SH-SY5Y (cell line): Measurements from ENCODE around the gene FEZF1.

Source experiments
- GATA2 ChIP-seq: IDR thresholded peaks from 2 replicates; pipeline ENCODE4 v1.6.1; 2011; ENCODE audit warnings: mild to moderate bottlenecking, low read depth, low read length
- GATA3 ChIP-seq: IDR thresholded peaks from 2 replicates; pipeline ENCODE4 v1.6.1; 2011; ENCODE audit warnings: low read depth, mild to moderate bottlenecking, low read length, moderate library complexity

FEZF1 gene

DNA sequence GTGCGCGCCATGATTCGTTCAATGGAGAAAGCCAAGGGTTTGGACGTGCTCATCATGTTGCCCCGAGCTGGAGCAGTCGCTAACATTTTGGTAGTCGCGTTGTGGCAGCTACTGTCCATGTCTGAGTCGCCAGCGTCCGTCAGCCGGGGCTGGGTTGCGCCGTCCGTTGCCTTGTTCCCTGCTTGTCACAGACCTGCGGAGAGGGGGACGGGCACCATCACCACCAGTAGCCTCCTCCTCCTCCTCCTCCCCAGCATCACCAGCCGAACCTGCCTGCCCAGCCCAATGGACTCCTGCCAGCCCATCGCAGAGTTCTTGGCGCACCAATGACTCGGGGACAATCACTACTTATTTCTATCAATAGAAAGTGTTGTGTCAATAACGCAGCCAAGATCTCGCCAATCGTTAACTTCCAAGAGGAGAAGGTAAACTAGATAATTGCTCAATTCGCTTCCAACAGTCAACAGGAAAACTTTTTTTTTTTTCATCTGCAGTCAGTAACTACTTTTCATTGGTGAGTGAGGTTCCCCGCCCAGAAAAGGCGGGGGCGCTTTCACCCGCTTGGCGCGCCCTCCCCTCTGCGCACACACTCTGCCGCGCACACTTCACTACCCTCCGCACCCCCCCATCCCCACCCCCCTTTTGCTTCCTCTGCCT, at the start of gene FEZF1:
Gene FEZF1, minus strand, starts transcription at position 432 of the 657 bp plus-strand sequence. Its CDS starts 313 bp downstream, at position 119.
- TF ChIP-seq GATA2 (no peak), GATA3 (no peak)

DNA sequence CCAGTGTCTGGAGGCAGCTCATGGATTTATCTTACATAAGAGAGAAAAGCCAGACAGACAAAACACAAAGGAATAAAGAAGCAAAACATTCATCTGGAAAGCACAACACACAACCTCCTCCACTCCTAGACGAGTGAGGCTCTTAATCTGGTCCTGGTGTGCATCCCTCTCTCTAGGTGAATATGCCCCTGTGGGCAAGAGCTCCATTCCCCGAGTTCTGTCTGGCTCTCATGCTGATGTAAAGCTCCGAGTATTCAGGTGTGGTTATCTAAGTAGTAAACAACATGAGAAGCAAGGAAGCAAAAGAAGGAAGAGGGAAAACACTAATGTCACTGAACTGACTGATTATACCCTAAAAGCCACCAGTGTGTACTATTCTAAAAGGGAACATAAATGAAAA, 47.9 kb upstream of the FEZF1 start:
- no peak for TF ChIP-seq GATA2
- no peak for TF ChIP-seq GATA3

DNA sequence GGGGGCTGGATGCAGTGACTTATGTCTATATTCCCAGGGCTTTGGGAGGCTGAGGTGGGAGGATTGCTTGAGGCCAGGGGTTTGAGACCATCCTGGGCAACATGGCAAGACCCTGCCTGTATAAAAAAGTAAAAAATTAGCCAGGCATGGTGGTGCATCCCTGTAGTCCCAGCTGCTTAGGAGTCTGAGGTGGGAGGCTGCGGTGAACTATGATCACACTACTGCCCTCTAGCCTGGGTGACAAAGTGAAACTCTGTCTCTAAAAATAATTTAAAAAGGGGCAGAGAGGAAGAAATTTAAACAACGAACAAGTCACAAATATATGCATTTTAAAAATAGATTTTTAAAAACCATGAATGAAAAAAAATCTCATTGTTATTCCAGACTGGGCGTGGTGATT, 46.2 kb upstream of the FEZF1 start:
- TF ChIP-seq GATA3 = no peak
- TF ChIP-seq GATA2 = no peak

DNA sequence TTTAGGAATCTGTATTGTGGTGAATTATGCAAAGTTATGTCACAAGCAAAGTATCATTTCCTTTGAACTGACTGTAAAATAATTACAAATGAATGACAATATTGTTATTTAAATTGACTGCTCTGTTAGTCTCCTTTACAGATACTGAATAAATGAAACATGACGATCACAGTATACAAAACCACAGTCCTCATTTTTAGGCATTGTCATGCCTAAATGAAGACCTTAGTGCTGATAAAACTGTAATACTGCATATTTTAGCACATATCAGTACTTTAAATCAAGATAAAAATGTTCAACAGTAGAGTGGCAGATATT, 39.7 kb upstream of the FEZF1 start:
- no peak for TF ChIP-seq GATA2
- no peak for TF ChIP-seq GATA3

DNA sequence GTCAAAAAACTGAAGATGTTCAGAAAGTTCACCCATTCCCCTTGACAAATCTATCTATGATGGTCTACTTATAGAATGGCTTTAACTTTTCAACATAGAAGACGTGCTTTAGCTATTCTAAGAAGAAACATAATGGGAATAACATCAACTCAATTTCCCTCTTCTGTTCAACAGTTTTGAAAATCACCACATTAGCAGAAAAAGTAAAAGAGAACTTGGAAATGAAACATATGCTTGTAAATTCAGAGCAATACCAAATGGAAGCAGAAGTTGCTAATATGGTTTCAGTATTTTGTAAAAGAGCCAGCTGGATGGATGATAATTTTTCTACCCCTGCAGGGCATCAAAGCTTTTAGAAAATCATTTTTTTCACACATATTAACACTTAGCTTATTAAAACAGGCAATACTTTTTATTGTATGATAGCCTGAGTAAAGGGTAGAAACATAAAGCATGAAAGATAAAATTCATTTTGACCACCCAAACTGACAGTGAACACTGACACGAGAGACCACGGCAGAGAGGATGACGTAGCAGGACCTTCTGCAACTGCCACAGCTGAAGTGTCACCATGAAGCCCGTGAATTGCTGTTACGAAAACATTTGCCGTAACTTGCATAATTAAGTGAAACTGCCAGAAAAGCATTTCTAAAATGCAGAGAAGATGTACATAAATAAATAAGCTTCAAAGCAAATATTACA, 39.2 kb upstream of the FEZF1 start:
- TF ChIP-seq GATA3 (no peak), GATA2 (no peak)

DNA sequence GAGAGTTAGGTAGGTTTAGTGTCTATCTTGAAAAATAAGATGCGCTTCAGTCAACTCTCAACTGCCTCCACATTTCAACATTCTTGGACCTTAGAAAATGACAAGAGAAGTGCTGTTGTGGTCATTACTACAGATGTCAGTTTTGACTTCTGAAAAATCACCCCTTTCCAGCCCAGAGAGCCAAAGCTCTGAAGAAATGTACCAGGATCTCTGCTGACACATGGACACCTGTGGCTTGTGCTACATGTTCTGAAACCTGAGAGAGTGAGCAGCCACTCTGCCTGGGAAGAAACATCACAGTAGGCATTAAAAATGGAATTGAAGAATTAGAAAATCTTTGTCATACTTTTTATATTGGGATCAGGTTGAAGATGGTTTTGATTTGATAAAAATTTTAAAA, 35.9 kb upstream of the FEZF1 start:
- TF ChIP-seq GATA3 (no peak), GATA2 (no peak)

DNA sequence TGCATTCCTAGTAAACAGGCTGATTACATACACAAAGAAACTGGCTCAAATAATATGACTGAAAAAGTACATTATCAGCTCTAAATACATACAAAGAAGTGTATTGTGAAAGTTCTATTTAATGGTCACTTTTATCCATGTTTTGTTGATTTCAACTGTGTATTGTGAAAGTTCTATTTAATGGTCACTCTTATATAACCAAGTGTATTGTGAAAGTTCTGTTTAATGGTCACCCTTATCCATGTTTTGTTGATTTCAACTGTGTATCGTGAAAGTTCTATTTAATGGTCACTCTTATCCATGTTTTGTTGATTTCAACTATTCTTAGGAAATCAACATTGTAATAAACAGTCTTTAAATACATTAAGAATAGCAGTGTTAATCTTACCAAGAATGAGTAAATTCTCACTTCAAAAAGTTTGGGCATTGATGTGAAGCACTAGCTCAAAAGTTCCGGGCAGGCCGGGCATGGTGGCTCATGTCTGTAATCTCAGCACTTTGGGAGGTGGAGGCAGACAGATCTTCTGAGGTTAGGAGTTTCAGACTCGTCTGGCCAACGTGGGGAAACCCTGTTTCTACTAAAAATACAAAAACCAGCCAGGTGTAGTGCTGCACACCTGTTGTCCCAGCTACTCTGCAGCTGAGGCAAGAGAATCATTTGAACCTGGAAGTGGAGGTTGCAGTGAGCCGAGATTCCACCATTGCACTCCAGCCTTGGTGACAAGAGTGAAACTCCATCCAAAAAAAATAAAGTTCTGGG, 34.8 kb upstream of the FEZF1 start:
- no peak for TF ChIP-seq GATA3
- TF ChIP-seq GATA2 = no peak

DNA sequence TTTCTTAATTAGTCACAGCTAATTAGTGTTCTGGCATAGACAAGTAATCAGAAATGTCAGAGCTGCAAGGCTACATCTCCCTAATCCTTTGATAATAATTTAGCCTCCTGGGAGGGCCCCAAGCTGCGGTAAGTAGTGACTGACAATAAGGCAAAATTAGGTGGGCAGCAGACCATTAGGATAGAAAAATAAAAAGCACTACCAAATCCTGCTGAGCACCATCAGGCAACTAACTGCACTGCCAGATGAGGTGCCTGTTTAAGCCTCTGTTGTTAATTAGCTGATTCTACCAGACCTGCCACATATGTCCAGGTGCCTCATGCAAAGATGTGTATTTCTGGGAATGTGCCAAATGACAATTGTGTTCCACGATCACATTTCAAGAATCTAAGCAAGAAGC, 32.5 kb upstream of the FEZF1 start:
- no peak for TF ChIP-seq GATA2
- TF ChIP-seq GATA3 = no peak

DNA sequence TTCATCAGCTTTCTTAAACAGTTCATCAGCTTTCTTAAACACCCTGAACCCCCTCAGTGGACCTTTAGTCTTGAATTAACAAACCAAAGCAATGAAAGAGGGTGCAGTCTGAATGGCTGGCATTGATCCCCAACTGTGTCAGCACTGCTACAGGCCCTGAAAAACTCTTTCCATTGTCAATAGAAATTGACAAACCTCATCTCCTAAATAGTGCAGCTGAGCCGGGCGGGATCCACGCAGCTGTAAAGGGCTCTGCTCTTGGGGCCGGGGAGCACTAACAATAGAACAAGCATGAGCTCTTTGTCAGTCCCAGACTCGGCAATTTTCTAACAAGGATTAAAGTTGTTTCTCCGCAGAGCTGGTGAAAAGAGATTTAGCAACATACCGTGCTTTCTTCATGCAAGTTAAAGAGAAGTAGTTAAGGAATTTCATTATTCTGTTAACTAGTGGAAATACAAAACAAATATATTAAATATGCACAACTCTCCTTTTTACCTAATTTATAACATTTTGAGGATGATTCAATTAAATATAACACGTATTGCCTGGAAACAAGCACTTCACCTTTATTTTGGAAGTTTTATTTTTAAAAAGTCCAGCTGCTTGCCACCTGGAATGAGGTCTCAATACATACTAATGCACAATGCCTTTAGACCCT, 24.7 kb upstream of the FEZF1 start:
- TF ChIP-seq GATA3 (no peak), GATA2 (no peak)

DNA sequence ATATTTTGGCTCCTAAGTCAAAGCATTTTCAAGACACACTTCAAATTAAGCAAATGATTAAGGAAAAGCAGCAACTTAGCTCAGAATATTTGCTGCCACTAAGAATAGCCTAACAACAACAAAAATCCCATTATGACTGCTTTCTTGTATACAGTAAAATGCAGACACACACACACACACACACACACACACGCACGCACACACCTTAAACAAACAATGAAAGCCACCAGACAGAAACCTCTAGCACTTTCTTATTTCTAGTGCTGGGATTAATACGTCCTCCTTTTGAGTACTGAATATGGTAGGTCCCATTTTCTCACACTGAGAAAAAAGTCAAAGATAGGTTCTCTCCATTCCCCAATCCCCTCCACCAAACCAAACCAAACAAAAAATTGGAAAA, 23.4 kb upstream of the FEZF1 start:
- no peak for TF ChIP-seq GATA2
- no peak for TF ChIP-seq GATA3

DNA sequence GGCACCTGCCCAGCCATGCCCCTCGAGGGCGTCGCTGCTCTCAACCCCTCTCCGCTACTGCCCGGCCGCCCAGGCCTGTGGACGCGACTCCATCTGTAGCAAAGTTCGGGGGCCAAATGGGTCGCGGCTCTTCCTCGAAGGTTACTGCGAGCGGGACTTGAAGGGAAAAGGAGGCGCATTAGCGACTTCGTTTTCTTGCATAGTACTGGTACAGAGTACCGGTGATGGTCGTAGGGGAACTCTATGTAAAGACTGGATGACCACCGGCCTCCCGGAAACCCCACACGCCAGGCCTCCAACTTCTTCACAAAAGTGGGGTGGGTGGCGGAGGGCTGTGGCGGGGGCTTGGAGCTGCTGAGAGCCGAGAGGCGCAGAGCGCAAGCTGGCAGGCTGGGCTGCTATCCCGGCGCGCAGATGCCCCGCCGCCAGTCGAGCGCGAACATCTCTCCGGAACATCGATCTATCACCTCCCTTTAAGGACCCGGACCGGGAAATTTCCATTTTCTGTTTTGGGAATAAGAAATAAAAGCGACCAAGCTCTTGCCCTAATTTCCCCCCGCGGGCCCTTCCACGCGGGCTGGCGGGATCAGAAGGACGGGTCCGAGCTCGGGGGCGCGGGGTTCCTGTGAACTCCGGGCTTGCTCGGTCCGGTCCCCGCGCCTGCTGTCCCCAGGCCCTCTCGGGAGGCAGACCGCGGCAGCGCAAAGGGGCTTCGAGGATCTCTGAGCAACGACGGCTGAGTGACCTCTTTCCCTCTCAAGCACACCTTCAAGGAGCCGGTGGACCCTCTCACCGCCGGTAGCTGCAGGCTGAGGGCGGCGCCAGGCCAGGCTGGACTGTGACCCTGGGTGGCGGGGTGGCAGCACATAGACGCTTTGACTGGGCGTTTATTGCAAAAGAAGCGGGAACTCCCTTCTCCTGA, 12.2 kb upstream of the FEZF1 start:
- TF ChIP-seq GATA2 (no peak), GATA3 (no peak)

DNA sequence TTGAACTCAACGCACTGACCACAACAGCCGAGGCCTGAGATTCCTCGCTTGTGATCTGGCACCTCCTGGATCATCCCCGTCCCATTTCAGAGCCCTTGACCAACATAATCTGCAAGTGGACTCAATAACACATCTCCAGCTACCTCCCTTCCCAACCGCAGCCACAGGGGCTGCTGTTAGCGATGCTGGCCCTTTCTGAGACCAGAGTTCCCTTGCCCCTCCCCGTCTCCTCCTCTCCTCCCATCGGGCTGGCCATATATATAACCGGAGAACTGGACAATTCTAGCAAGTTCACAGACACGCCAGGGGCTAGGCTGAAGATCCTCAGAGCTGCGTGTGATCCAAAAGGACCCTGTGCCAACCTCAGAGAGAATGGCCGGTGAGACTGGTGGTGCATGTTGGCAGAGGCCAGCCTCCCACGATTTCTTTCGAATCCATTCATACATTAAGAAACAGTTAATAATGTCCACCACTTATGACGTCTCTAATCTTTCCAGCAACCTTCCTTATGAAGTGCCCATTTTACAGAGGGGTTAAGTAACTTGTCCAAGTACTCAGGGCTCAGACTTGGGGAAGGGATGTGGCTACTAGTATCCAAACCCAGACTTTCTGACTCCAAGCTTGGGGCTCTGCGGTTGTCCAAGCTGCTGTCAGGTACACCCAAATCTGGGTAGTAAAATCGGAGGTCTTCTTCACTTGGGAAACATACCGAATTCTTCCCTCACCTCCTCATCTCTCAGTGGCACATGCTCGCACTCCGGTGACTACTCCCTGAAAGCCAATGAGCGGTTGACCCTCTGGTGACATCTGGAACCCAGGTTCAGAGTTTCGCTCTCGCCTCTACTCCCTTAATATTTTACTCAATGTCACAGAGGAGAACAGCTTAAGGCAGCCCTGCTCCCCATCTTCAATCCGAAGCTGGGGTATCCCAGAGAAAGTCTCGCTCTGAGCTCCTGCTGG, 11.2 kb upstream of the FEZF1 start:
- TF ChIP-seq GATA3 = no peak
- TF ChIP-seq GATA2 = no peak
